GM10266 (cell line): ENCODE data around the gene G6PC3.

ENCODE experiments used
- DNase-seq: peaks from one replicate; pipeline ENCODE4 v3.0.0; 2012; ENCODE audit errors: extremely low spot score
- TF ChIP-seq, protein P1 (sequence below): IDR thresholded peaks from 2 replicates; pipeline ENCODE4 v1.5.1; 2012; ENCODE audit warnings: mild to moderate bottlenecking, low read depth; ENCODE audit not compliant: control insufficient read depth, insufficient read depth; ENCODE audit errors: missing control alignments

Gene G6PC3

DNA sequence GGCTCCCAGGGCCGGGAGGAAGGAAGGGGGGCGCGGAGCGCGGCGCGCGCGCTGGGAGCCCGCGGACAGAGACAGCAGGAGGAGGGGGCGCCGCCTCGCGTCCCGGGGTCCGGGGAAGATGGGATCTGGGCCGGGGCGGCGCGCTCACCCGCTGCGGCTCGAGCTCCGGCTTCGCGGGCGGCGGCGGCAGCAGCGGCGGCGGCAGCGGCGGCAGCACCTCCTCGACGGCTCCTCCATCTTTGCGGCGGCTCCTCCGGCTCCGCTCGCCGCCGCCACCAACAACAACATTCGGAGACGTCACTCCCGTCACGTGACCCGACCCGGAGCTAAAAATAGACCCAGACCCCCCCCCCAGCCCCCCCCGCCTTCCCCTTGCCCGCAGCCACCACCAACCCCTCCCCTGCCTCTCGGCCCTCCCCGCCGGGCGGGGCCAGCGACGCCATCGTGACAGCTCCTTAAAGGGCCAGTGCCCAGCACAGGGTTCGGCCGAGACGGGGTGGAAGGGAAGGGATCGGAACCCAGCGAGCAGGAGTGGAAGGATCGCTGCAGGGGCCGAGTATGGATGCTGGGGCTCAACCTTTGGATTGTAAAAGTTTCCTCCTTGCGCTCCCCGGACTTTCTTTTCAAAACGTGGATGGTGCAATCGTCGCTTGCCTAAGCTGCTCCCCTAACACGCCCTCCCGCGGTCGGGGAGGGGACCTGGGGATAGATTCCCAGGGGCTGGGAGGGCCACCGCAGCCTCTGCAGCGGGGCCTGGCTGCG, 53.0 kb downstream of the G6PC3 start, which contains the start of gene HDAC5:
TSS of gene HDAC5 (minus strand) at position 286 of the 762 bp plus-strand sequence. CDS start 6,126 bp downstream, outside the sequence.
- TF ChIP-seq, protein P1, sequence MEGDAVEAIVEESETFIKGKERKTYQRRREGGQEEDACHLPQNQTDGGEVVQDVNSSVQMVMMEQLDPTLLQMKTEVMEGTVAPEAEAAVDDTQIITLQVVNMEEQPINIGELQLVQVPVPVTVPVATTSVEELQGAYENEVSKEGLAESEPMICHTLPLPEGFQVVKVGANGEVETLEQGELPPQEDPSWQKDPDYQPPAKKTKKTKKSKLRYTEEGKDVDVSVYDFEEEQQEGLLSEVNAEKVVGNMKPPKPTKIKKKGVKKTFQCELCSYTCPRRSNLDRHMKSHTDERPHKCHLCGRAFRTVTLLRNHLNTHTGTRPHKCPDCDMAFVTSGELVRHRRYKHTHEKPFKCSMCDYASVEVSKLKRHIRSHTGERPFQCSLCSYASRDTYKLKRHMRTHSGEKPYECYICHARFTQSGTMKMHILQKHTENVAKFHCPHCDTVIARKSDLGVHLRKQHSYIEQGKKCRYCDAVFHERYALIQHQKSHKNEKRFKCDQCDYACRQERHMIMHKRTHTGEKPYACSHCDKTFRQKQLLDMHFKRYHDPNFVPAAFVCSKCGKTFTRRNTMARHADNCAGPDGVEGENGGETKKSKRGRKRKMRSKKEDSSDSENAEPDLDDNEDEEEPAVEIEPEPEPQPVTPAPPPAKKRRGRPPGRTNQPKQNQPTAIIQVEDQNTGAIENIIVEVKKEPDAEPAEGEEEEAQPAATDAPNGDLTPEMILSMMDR, result peak; percentile 68
- DNase-seq, result peak; percentile 97

DNA sequence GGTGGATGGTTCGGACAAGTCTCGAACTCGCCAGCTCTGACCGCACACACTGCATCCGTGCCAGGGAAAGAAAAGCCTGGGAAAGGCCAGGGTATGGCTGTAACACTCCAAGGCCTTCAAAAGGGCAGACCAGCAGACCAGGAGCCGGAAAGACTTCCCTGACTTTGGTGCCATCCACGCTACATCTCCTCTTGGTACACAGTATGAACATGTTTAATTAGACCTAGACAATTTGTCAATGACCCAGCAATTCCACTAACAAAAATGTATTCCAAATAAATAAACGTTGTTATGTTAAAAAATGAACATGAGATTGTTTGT, 53.5 kb downstream of the G6PC3 start:
- TF ChIP-seq, protein P1, result no peak
- DNase-seq, result no peak
